ENCODE data around the gene AP2A2.
A peak's percentile ranks its signal among the peaks of the same experiment; 100 is the strongest.

AP2A2 gene

GRCh38 chr11:1049911-1050580, 124.4 kb downstream of the AP2A2 start:
- H3K4me3 ChIP-seq (ENCODE audit: control insufficient read depth in 1 of 7, extremely low read depth in 1 of 7, insufficient read depth in 4 of 7, low read depth in 2 of 7, low read length in 6 of 7) = no peak overlapping the region
- ChIA-PET POLR2A (no interaction called here), CTCF (interaction anchor here (0.8 to 3.3 kb wide), 8 partner anchors 9 to 209 kb away, joined by 3 to 32 read pairs (median 4); no protein-coding TSS in a partner anchor)
- H3K4me1 ChIP-seq (ENCODE audit: control extremely low read depth in 1 of 4, control insufficient read depth in 4 of 4, insufficient read depth in 4 of 4, low read length in 3 of 4) = peaks cover 0 to 28% (median 13%) of the 10 kb centered on the region in 4 experiments
- H3K27ac ChIP-seq (ENCODE audit: insufficient read depth in 1 of 2, low read depth in 1 of 2, low read length in 2 of 2, poor library complexity in 1 of 2, severe bottlenecking in 2 of 2) = no peak overlapping the region
- WGBS (ENCODE audit: insufficient coverage) = 65% methylated on average over 13 of the region's 18 CpGs
- peaks cover 0 to 7% (median 5%) of the 10 kb centered on the region in 5 experiments for H3K27me3 ChIP-seq (replicated peaks in 2 of 5; ENCODE audit: control insufficient read depth in 4 of 5, insufficient read depth in 5 of 5, low read length in 4 of 5)
- no peaks in the 10 kb centered on the region for H3K9me3 ChIP-seq (ENCODE audit: control extremely low read depth in 1 of 5, control insufficient read depth in 4 of 5, insufficient read depth in 2 of 5, low read depth in 1 of 5, low read length in 4 of 5)
- DNase-seq = no peak
- no peaks in the 10 kb centered on the region for H3K36me3 ChIP-seq (ENCODE audit: control insufficient read depth in 4 of 4, insufficient read depth in 4 of 4, low read length in 3 of 4)

- H3K4me3 ChIP-seq (ENCODE audit: control insufficient read depth in 1 of 7, extremely low read depth in 1 of 7, insufficient read depth in 4 of 7, low read depth in 2 of 7, low read length in 6 of 7) = no peak overlapping the region
- CTCF ChIA-PET = interaction anchor here (0.7 to 3.3 kb wide), 12 partner anchors 9 to 216 kb away, joined by 3 to 32 read pairs (median 4); no protein-coding TSS in a partner anchor
- peak; percentile 58 to 76 (median 74) for DNase-seq
- POLR2A ChIA-PET = no interaction called here
- H3K9me3 ChIP-seq (ENCODE audit: control extremely low read depth in 1 of 5, control insufficient read depth in 4 of 5, insufficient read depth in 2 of 5, low read depth in 1 of 5, low read length in 4 of 5) = no peaks in the 10 kb centered on the region
- H3K27ac ChIP-seq (ENCODE audit: insufficient read depth in 1 of 2, low read depth in 1 of 2, low read length in 2 of 2, poor library complexity in 1 of 2, severe bottlenecking in 2 of 2) = no peak overlapping the region
- peaks cover 0 to 28% (median 13%) of the 10 kb centered on the region in 4 experiments for H3K4me1 ChIP-seq (ENCODE audit: control extremely low read depth in 1 of 4, control insufficient read depth in 4 of 4, insufficient read depth in 4 of 4, low read length in 3 of 4)
- H3K27me3 ChIP-seq (replicated peaks in 2 of 5; ENCODE audit: control insufficient read depth in 4 of 5, insufficient read depth in 5 of 5, low read length in 4 of 5) = peaks cover 0 to 7% (median 5%) of the 10 kb centered on the region in 5 experiments
- H3K36me3 ChIP-seq (ENCODE audit: control insufficient read depth in 4 of 4, insufficient read depth in 4 of 4, low read length in 3 of 4) = no peaks in the 10 kb centered on the region
- WGBS (ENCODE audit: insufficient coverage) = 47% methylated on average over 32 of the region's 39 CpGs
Measured at GRCh38 chr11:1050581-1051355, 125.1 kb downstream of the AP2A2 start.

GRCh38 chr11:1051356-1052132, 125.9 kb downstream of the AP2A2 start:
- Histone ChIP-seq H3K4me1 (ENCODE audit: control extremely low read depth in 1 of 4, control insufficient read depth in 4 of 4, insufficient read depth in 4 of 4, low read length in 3 of 4) (peaks cover 0 to 28% (median 13%) of the 10 kb centered on the region in 4 experiments), H3K4me3 (ENCODE audit: control insufficient read depth in 1 of 7, extremely low read depth in 1 of 7, insufficient read depth in 4 of 7, low read depth in 2 of 7, low read length in 6 of 7) (no peak overlapping the region), H3K9me3 (ENCODE audit: control extremely low read depth in 1 of 5, control insufficient read depth in 4 of 5, insufficient read depth in 2 of 5, low read depth in 1 of 5, low read length in 4 of 5) (no peaks in the 10 kb centered on the region), H3K27ac (ENCODE audit: insufficient read depth in 1 of 2, low read depth in 1 of 2, low read length in 2 of 2, poor library complexity in 1 of 2, severe bottlenecking in 2 of 2) (no peak overlapping the region), H3K36me3 (ENCODE audit: control insufficient read depth in 4 of 4, insufficient read depth in 4 of 4, low read length in 3 of 4) (no peaks in the 10 kb centered on the region), H3K27me3 (replicated peaks in 2 of 5; ENCODE audit: control insufficient read depth in 4 of 5, insufficient read depth in 5 of 5, low read length in 4 of 5) (peaks cover 0 to 7% (median 5%) of the 10 kb centered on the region in 5 experiments)
- 63% methylated on average over 12 of the region's 15 CpGs for WGBS (ENCODE audit: insufficient coverage)
- CTCF ChIA-PET = interaction anchor here (0.6 to 3.3 kb wide), 13 partner anchors 8 to 217 kb away, joined by 3 to 32 read pairs (median 4); no protein-coding TSS in a partner anchor
- POLR2A ChIA-PET = interaction anchor here (0.5 kb wide), 1 partner anchor 48 kb away, joined by 3 read pairs; no protein-coding TSS in a partner anchor
- DNase-seq = no peak

DNA sequence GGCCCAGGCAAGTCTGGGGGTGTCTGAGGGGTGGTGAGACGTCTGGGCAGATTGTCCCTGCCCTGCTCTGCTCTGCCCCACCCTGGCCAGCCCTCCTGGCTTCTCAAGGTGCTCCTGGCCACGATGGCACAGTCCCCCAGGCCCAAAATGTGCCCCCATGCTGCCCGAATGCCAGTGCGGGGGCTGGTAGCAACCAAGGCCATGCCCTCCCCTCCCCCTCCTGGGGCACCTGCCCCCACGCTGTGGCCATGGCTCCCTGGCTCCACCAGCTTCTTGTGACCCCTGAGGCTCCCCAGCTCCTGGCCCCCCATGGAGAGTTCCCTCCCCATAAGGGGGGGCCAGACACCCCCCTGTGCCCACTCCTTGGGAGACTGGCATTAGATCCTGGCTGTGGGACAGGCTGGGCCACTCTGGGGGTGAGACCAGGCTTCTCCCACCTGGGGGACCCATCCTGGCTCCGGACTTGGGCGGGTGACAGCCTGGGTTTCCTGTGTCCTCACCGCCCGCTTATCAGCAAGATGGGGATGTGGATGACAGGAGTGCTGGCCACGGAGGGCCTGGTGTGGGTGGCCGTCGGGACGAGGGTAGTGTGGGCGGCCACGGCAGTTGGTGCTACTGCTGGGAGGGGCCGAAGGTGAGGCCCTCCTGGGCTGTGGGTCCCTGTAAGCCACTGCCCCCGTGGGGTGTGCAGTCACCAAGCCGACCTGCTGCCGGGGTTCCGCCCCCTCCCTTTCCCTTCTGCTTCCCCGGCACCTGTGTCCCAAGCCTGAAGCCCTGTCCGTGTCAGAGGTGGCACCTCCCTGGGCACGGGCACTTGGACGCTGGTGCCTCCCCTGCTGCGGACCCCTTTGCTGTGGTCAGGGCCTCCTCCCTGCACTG, 126.7 kb downstream of the AP2A2 start:
- Histone ChIP-seq H3K9me3 (ENCODE audit: control extremely low read depth in 1 of 5, control insufficient read depth in 4 of 5, insufficient read depth in 2 of 5, low read depth in 1 of 5, low read length in 4 of 5) (no peaks in the 10 kb centered on the region), H3K4me3 (ENCODE audit: control insufficient read depth in 1 of 7, extremely low read depth in 1 of 7, insufficient read depth in 4 of 7, low read depth in 2 of 7, low read length in 6 of 7) (no peak overlapping the region), H3K27me3 (replicated peaks in 2 of 5; ENCODE audit: control insufficient read depth in 4 of 5, insufficient read depth in 5 of 5, low read length in 4 of 5) (peaks cover 0 to 7% (median 2%) of the 10 kb centered on the region in 5 experiments), H3K4me1 (ENCODE audit: control extremely low read depth in 1 of 4, control insufficient read depth in 4 of 4, insufficient read depth in 4 of 4, low read length in 3 of 4) (peaks cover 0 to 28% (median 13%) of the 10 kb centered on the region in 4 experiments), H3K27ac (ENCODE audit: insufficient read depth in 1 of 2, low read depth in 1 of 2, low read length in 2 of 2, poor library complexity in 1 of 2, severe bottlenecking in 2 of 2) (no peak overlapping the region), H3K36me3 (ENCODE audit: control insufficient read depth in 4 of 4, insufficient read depth in 4 of 4, low read length in 3 of 4) (no peaks in the 10 kb centered on the region)
- POLR2A ChIA-PET = interaction anchor here (0.5 kb wide), 1 partner anchor 49 kb away, joined by 3 read pairs; no protein-coding TSS in a partner anchor
- CTCF ChIA-PET = interaction anchor here (1.0 to 3.3 kb wide), 7 partner anchors 7 to 207 kb away, joined by 3 to 32 read pairs (median 5); no protein-coding TSS in a partner anchor
- DNase-seq = no peak
- 94% methylated on average over 23 of the region's 25 CpGs for WGBS (ENCODE audit: insufficient coverage)

DNA sequence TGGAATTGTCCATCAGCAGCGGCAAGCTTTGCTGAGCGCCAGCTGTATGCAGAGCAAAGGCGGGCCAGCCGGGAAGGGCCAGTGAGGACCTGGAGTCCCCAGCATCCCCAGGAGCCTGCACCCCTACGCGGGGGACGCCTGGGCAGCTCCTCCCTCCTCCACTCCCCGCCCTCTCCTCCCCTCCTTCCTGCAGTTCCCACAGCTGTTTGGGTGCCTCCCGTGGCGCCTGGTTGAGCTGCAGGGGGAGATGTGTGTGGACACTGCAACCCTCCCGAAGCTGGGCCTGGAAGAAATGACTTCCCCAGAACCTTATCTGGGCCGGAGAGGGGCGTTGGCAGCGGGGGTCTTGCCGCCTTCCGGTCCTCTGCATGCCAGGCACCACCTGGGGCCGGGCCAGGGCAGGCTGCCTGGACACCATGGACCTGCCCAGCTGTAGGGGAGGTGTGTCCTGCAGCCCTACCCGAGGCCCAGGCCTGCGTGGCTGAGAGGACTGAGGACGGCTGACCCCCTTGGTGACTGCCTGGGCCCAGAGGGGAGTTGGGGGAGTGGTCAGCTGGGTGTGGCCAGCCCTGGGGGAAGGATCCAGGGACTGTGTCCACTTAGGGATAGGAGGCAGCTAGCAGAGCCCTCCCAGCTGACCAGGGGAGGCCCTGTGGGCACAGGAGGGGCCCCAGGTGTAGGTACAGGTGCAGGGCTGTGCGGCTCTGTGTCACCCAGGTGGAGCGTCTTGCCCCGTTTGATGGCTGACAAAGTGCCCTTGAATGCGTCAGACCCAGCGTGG, 127.6 kb downstream of the AP2A2 start:
- Histone ChIP-seq H3K27me3 (replicated peaks in 2 of 5; ENCODE audit: control insufficient read depth in 4 of 5, insufficient read depth in 5 of 5, low read length in 4 of 5) (no peaks in the 10 kb centered on the region), H3K36me3 (ENCODE audit: control insufficient read depth in 4 of 4, insufficient read depth in 4 of 4, low read length in 3 of 4) (no peaks in the 10 kb centered on the region), H3K9me3 (ENCODE audit: control extremely low read depth in 1 of 5, control insufficient read depth in 4 of 5, insufficient read depth in 2 of 5, low read depth in 1 of 5, low read length in 4 of 5) (no peaks in the 10 kb centered on the region), H3K27ac (ENCODE audit: insufficient read depth in 1 of 2, low read depth in 1 of 2, low read length in 2 of 2, poor library complexity in 1 of 2, severe bottlenecking in 2 of 2) (no peak overlapping the region), H3K4me1 (ENCODE audit: control extremely low read depth in 1 of 4, control insufficient read depth in 4 of 4, insufficient read depth in 4 of 4, low read length in 3 of 4) (peaks cover 0 to 27% (median 12%) of the 10 kb centered on the region in 4 experiments), H3K4me3 (ENCODE audit: control insufficient read depth in 1 of 7, extremely low read depth in 1 of 7, insufficient read depth in 4 of 7, low read depth in 2 of 7, low read length in 6 of 7) (no peak overlapping the region)
- POLR2A ChIA-PET = no interaction called here
- 82% methylated on average over 13 of the region's 25 CpGs for WGBS (ENCODE audit: insufficient coverage)
- CTCF ChIA-PET = interaction anchor here (3.3 kb wide), 1 partner anchor 207 kb away, joined by 32 read pairs; no protein-coding TSS in a partner anchor
- DNase-seq = peak in 1 of 3 donors; percentile 13

Data from common myeloid progenitor, CD34-positive (primary cell).